ENCODE results near the gene PCNX3. TPM values are rescaled to one million over a fixed set of nuclear protein-coding genes. Genes with fewer than 3 reads are reported as not detected.

The PCNX3 gene
- total and polyA plus RNA-seq, 2 donors (not counting 1 experiment from before 2014, with no cell fraction given), result 8.0 to 14.7 TPM

GRCh38 chr11:65580756-65581155 lies 34.8 kb upstream of the PCNX3 start:
- Histone ChIP-seq H3K4me2 (ENCODE audit: extremely low read depth, insufficient read depth, low read length) (no peak overlapping the region), H3K27me3 (ENCODE audit: control insufficient read depth, insufficient read depth, low read length) (no peaks in the 10 kb centered on the region), H3K9me3 (ENCODE audit: control insufficient read depth, insufficient read depth, low read depth, low read length) (no peaks in the 10 kb centered on the region), H3K36me3 (ENCODE audit: control insufficient read depth, insufficient read depth, low read length) (peaks cover 27% of the 10 kb centered on the region), H4K20me1 (ENCODE audit: control insufficient read depth, extremely low read depth, insufficient read depth, low read length) (no peaks in the 10 kb centered on the region), H3K79me2 (ENCODE audit: control insufficient read depth, insufficient read depth, low read length) (peaks cover 11% of the 10 kb centered on the region), H3K9ac (ENCODE audit: insufficient read depth, low read length) (no peak overlapping the region), H3K27ac (ENCODE audit: insufficient read depth, low read length) (no peak overlapping the region), H3K4me1 (ENCODE audit: control insufficient read depth, extremely low read depth, insufficient read depth, low read length) (peaks cover 15% of the 10 kb centered on the region), H2AFZ (ENCODE audit: low read length) (no peak overlapping the region), H3K4me3 (replicated peaks in 1 of 4; ENCODE audit: control extremely low read depth in 1 of 4, insufficient read depth in 1 of 4, low read depth in 3 of 4, low read length in 4 of 4) (no peak overlapping the region)
- no peak for TF ChIP-seq CTCF (conservative IDR thresholded peaks at IDR 0.05 in 1 of 2, IDR thresholded peaks at IDR 0.05 in 1 of 2; ENCODE audit: low read depth in 1 of 2, low read length in 2 of 2)
- no peak for TF ChIP-seq EZH2 (IDR thresholded peaks at IDR 0.05; ENCODE audit: low read length, missing control alignments)
- no peak for DNase-seq (ENCODE audit: low read depth in 2 of 2)

DNA sequence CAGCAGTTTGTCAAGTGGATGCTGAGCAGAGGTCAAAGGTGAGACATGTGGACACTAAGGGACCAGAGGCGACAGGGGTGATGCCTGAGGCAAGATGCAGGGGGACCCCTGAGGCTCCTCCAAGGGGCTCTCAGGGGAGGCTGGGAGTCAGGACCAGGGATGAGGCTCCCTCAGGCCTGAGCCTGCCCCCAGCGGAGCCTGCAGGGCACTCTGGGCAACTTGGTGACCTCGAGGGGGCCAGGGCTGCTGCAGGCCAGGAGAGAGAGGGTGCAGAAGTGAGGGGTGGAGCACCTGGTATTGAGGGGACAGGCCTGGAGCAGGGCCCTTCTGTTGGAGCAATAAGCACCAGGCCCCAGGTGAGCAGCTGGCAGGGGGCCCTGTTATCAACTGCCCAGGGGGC lies 33.6 kb upstream of the PCNX3 start:
- H3K27ac ChIP-seq (ENCODE audit: insufficient read depth, low read length), result no peak overlapping the region
- no peaks in the 10 kb centered on the region for H3K9me3 ChIP-seq (ENCODE audit: control insufficient read depth, insufficient read depth, low read depth, low read length)
- no peak overlapping the region for H3K4me2 ChIP-seq (ENCODE audit: extremely low read depth, insufficient read depth, low read length)
- H3K36me3 ChIP-seq (ENCODE audit: control insufficient read depth, insufficient read depth, low read length), result peaks cover 27% of the 10 kb centered on the region
- no peaks in the 10 kb centered on the region for H3K27me3 ChIP-seq (ENCODE audit: control insufficient read depth, insufficient read depth, low read length)
- H2AFZ ChIP-seq (ENCODE audit: low read length), result no peak overlapping the region
- no peak overlapping the region for H3K4me3 ChIP-seq (replicated peaks in 1 of 4; ENCODE audit: control extremely low read depth in 1 of 4, insufficient read depth in 1 of 4, low read depth in 3 of 4, low read length in 4 of 4)
- DNase-seq (ENCODE audit: low read depth in 2 of 2), result no peak
- H3K9ac ChIP-seq (ENCODE audit: insufficient read depth, low read length), result no peak overlapping the region
- peaks cover 11% of the 10 kb centered on the region for H3K4me1 ChIP-seq (ENCODE audit: control insufficient read depth, extremely low read depth, insufficient read depth, low read length)
- TF ChIP-seq EZH2 (IDR thresholded peaks at IDR 0.05; ENCODE audit: low read length, missing control alignments) (no peak), CTCF (conservative IDR thresholded peaks at IDR 0.05 in 1 of 2, IDR thresholded peaks at IDR 0.05 in 1 of 2; ENCODE audit: low read depth in 1 of 2, low read length in 2 of 2) (no peak)
- no peaks in the 10 kb centered on the region for H4K20me1 ChIP-seq (ENCODE audit: control insufficient read depth, extremely low read depth, insufficient read depth, low read length)
- H3K79me2 ChIP-seq (ENCODE audit: control insufficient read depth, insufficient read depth, low read length), result peaks cover 5% of the 10 kb centered on the region

- Histone ChIP-seq H3K4me1 (ENCODE audit: control insufficient read depth, extremely low read depth, insufficient read depth, low read length) (peaks cover 8% of the 10 kb centered on the region), H3K79me2 (ENCODE audit: control insufficient read depth, insufficient read depth, low read length) (no peaks in the 10 kb centered on the region), H3K9me3 (ENCODE audit: control insufficient read depth, insufficient read depth, low read depth, low read length) (no peaks in the 10 kb centered on the region), H3K9ac (ENCODE audit: insufficient read depth, low read length) (no peak overlapping the region), H3K36me3 (ENCODE audit: control insufficient read depth, insufficient read depth, low read length) (peaks cover 26% of the 10 kb centered on the region), H2AFZ (ENCODE audit: low read length) (no peak overlapping the region), H3K27ac (ENCODE audit: insufficient read depth, low read length) (no peak overlapping the region), H3K27me3 (ENCODE audit: control insufficient read depth, insufficient read depth, low read length) (no peaks in the 10 kb centered on the region), H3K4me2 (ENCODE audit: extremely low read depth, insufficient read depth, low read length) (no peak overlapping the region), H3K4me3 (replicated peaks in 1 of 4; ENCODE audit: control extremely low read depth in 1 of 4, insufficient read depth in 1 of 4, low read depth in 3 of 4, low read length in 4 of 4) (no peak overlapping the region), H4K20me1 (ENCODE audit: control insufficient read depth, extremely low read depth, insufficient read depth, low read length) (no peaks in the 10 kb centered on the region)
- TF ChIP-seq EZH2 (IDR thresholded peaks at IDR 0.05; ENCODE audit: low read length, missing control alignments) (no peak), CTCF (conservative IDR thresholded peaks at IDR 0.05 in 1 of 2, IDR thresholded peaks at IDR 0.05 in 1 of 2; ENCODE audit: low read depth in 1 of 2, low read length in 2 of 2) (no peak)
- no peak for DNase-seq (ENCODE audit: low read depth in 2 of 2)
These were observed 32.0 kb upstream of the PCNX3 start for GRCh38 chr11:65583589-65583988.
